Caco-2 (cell line): ENCODE data around the gene CEP350. TPM values are rescaled to one million over a fixed set of nuclear protein-coding genes. Genes with fewer than 3 reads are reported as not detected.

Experiments
- BruUV-seq: library from RNA; stranded (reverse); fragments of 400-500 nt; replicated peaks from 2 replicates; lab custom pipeline; 2021; lab: Mats Ljungman, UMichigan
- CTCF ChIA-PET: fragments of 300-600 bp; sonication (Branson Sonifier 250); formaldehyde crosslinking; loops from one replicate; lab custom pipeline; 2022; ENCODE audit warnings: antibody characterized with exemption; lab: Charles Lee
- POLR2A ChIA-PET: fragments of 300-600 bp; sonication (Branson Sonifier 250); formaldehyde crosslinking; loops from one replicate; lab custom pipeline; 2022; ENCODE audit warnings: antibody characterized with exemption; lab: Charles Lee
- DNase-seq, 2 experiments: peaks; one replicate each; pipeline versions ENCODE4 v3.0.0 to v3.0.0-alpha.2; 2020 to 2022
- H3K27me3 ChIP-seq: replicated peaks from 2 replicates; pipeline ENCODE4 v1.6.0; 2011; ENCODE audit warnings: low read length; ENCODE audit not compliant: control insufficient read depth, insufficient read depth
- H3K36me3 ChIP-seq: 2 replicates; pipeline ENCODE4 v1.5.1; 2011; ENCODE audit warnings: low read length; ENCODE audit not compliant: control insufficient read depth, insufficient read depth
- H3K4me1 ChIP-seq: fragments of 250-450 bp; sonication (Bioruptor Pico); 2 replicates; pipeline ENCODE4 v1.5.1; 2020; ENCODE audit warnings: mild to moderate bottlenecking
- H3K4me3 ChIP-seq: 2 replicates; pipeline ENCODE4 v1.5.1; 2011; ENCODE audit warnings: low read depth, mild to moderate bottlenecking, control low read depth, low read length
- H3K9me3 ChIP-seq: fragments of 250-450 bp; sonication (Bioruptor Pico); 2 replicates; pipeline ENCODE4 v1.5.1; 2020; ENCODE audit warnings: mild to moderate bottlenecking, moderate library complexity
- H3K27ac Mint-ChIP-seq: one replicate; pipeline ENCODE4 v1.8.0; 2022; ENCODE audit warnings: mixed read lengths; ENCODE audit not compliant: unreplicated experiment
- H3K27me3 Mint-ChIP-seq: one replicate; pipeline ENCODE4 v1.8.0; 2022; ENCODE audit warnings: mixed read lengths; ENCODE audit not compliant: insufficient read depth, unreplicated experiment
- H3K36me3 Mint-ChIP-seq: one replicate; pipeline ENCODE4 v1.8.0; 2022; ENCODE audit warnings: mild to moderate bottlenecking, mixed read lengths; ENCODE audit not compliant: insufficient read depth, unreplicated experiment
- H3K4me1 Mint-ChIP-seq: one replicate; pipeline ENCODE4 v1.8.0; 2022; ENCODE audit warnings: low read depth, mixed read lengths; ENCODE audit not compliant: unreplicated experiment
- H3K4me3 Mint-ChIP-seq: one replicate; pipeline ENCODE4 v1.8.0; 2022; ENCODE audit warnings: mild to moderate bottlenecking, moderate library complexity, mixed read lengths; ENCODE audit not compliant: unreplicated experiment
- H3K9me3 Mint-ChIP-seq: one replicate; pipeline ENCODE4 v1.8.0; 2022; ENCODE audit warnings: mixed read lengths; ENCODE audit not compliant: unreplicated experiment
- intact Hi-C: fragments of 100-400 bp; cut with micrococcal nuclease; formaldehyde crosslinking; loops from one replicate; pipeline ENCODE4 v1.10.0; 2022; ENCODE audit not compliant: unreplicated experiment
- total RNA-seq: library from RNA; stranded (reverse); gene quantifications from 2 replicates; pipeline ENCODE4 v1.2.3, GENCODE V29; 2022
- TF ChIP-seq, protein P1 (sequence below), 2 experiments: fragments of 200-600 bp in 1 of 2; IDR thresholded peaks; 1 replicate in 1 of 2; 2 replicates in 1 of 2; pipeline versions ENCODE4 v1.5.1 to v1.8.0; 2011 to 2022; ENCODE audit warnings: antibody characterized with exemption in 1 of 2, control low read depth in 1 of 2, inconsistent platforms in 1 of 2, low read depth in 1 of 2, low read length in 1 of 2, mild to moderate bottlenecking in 1 of 2, moderate library complexity in 1 of 2; ENCODE audit not compliant: insufficient read depth in 1 of 2, severe bottlenecking in 1 of 2, unreplicated experiment in 1 of 2

CEP350 gene
- total RNA-seq, 1 experiment from 2014 or later, result 43.5 TPM

DNA sequence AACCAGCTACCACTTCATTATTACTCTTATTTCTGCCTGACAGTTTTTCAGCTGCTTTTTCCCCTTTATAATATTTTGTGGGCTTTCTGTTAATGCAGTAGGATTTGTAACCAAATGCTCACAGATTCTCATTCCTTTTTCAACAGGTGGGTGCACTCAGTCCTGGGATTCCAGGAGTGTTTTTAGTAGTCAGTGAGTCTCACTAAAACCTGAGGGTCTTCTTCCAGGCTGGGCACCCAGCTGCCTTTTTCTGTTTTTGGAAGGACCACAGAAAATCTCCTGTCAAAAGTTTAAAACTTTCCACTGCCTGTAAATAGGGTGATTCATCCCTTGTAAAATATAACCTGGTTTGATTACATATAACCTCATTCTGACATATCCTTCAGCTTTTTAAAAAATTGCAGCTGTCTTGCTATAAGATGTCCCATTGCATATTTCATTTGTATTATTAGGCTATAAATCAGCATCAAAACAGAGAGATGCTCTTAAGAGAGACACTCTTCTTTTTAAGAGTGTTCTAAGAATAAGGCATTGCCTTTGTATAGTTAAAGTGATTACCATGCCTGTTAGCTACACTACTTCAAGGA is 16.8 kb upstream of the CEP350 start:
- DNase-seq, result no peak
- H3K4me1 ChIP-seq, result no peaks in the 10 kb centered on the region
- no peak overlapping the region for H3K4me3 ChIP-seq
- no TSS peak for BruUV-seq
- no peaks in the 10 kb centered on the region for H3K36me3 Mint-ChIP-seq
- POLR2A ChIA-PET, result no interaction called here
- no peak overlapping the region for H3K4me3 Mint-ChIP-seq
- intact Hi-C loops, result no loop called here
- H3K27me3 Mint-ChIP-seq, result peaks cover 19% of the 10 kb centered on the region
- TF ChIP-seq, protein P1, sequence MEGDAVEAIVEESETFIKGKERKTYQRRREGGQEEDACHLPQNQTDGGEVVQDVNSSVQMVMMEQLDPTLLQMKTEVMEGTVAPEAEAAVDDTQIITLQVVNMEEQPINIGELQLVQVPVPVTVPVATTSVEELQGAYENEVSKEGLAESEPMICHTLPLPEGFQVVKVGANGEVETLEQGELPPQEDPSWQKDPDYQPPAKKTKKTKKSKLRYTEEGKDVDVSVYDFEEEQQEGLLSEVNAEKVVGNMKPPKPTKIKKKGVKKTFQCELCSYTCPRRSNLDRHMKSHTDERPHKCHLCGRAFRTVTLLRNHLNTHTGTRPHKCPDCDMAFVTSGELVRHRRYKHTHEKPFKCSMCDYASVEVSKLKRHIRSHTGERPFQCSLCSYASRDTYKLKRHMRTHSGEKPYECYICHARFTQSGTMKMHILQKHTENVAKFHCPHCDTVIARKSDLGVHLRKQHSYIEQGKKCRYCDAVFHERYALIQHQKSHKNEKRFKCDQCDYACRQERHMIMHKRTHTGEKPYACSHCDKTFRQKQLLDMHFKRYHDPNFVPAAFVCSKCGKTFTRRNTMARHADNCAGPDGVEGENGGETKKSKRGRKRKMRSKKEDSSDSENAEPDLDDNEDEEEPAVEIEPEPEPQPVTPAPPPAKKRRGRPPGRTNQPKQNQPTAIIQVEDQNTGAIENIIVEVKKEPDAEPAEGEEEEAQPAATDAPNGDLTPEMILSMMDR (IDR thresholded peaks at IDR 0.05; ENCODE audit: insufficient read depth in 1 of 2, low read depth in 1 of 2, low read length in 1 of 2, severe bottlenecking in 1 of 2, unreplicated experiment in 1 of 2), result no peak
- H3K27me3 ChIP-seq, result peaks cover 2% of the 10 kb centered on the region; the same call in 1 of the 2 replicates
- H3K4me1 Mint-ChIP-seq, result no peaks in the 10 kb centered on the region
- H3K27ac Mint-ChIP-seq, result no peak overlapping the region
- H3K9me3 ChIP-seq, result no peaks in the 10 kb centered on the region
- H3K9me3 Mint-ChIP-seq, result no peaks in the 10 kb centered on the region
- no peaks in the 10 kb centered on the region for H3K36me3 ChIP-seq
- CTCF ChIA-PET, result interaction anchor here (1.2 kb wide), 1 partner anchor 55 kb away, joined by 3 read pairs; the partner anchor contains the start of gene TOR1AIP1

DNA sequence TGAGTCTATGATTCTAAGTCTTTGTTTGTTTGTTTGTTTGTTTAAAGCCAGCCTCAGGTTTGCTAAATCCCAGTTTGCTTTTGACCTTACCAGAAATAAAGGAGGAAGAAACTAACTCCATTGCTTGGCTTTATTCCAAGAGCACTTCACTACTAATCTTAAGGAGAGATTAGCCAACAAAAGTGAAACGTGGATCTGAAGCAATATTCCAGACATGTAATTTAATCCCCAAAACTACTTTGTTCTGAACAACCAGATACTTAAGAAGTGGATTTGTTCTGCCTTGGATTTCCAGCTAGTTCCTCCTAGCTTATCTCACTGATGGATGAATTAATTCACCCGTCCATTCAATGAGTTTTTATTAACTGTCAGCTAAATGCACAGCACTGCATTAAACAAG is 15.9 kb upstream of the CEP350 start:
- H3K36me3 ChIP-seq, result no peaks in the 10 kb centered on the region
- H3K4me3 ChIP-seq, result no peak overlapping the region
- Mint-ChIP-seq H3K27me3 (peaks cover 19% of the 10 kb centered on the region), H3K4me1 (no peaks in the 10 kb centered on the region), H3K4me3 (no peak overlapping the region), H3K9me3 (no peaks in the 10 kb centered on the region), H3K36me3 (no peaks in the 10 kb centered on the region), H3K27ac (no peak overlapping the region)
- TF ChIP-seq, protein P1 (IDR thresholded peaks at IDR 0.05; ENCODE audit: insufficient read depth in 1 of 2, low read depth in 1 of 2, low read length in 1 of 2, severe bottlenecking in 1 of 2, unreplicated experiment in 1 of 2), result no peak
- no TSS peak for BruUV-seq
- POLR2A ChIA-PET, result no interaction called here
- H3K9me3 ChIP-seq, result no peaks in the 10 kb centered on the region
- intact Hi-C loops, result no loop called here
- no peak for DNase-seq
- CTCF ChIA-PET, result no interaction called here
- H3K27me3 ChIP-seq, result peaks cover 2% of the 10 kb centered on the region; the same call in 1 of the 2 replicates
- H3K4me1 ChIP-seq, result no peaks in the 10 kb centered on the region

- intact Hi-C loops, result no loop called here
- H3K36me3 Mint-ChIP-seq, result no peaks in the 10 kb centered on the region
Measured at GRCh38 chr1:179939941-179940340, 14.7 kb upstream of the CEP350 start.

More at GRCh38 chr1:179939941-179940340, 14.7 kb upstream of the CEP350 start:
- Histone ChIP-seq H3K9me3 (no peaks in the 10 kb centered on the region), H3K4me1 (no peaks in the 10 kb centered on the region), H3K27me3 (peaks cover 2% of the 10 kb centered on the region; the same call in 1 of the 2 replicates), H3K36me3 (no peaks in the 10 kb centered on the region), H3K4me3 (no peak overlapping the region)
- ChIA-PET POLR2A (no interaction called here), CTCF (no interaction called here)
- H3K27ac Mint-ChIP-seq, result no peak overlapping the region
- no peaks in the 10 kb centered on the region for H3K9me3 Mint-ChIP-seq
- H3K4me1 Mint-ChIP-seq, result no peaks in the 10 kb centered on the region
- BruUV-seq, result no TSS peak
- DNase-seq, result no peak
- TF ChIP-seq, protein P1 (IDR thresholded peaks at IDR 0.05; ENCODE audit: insufficient read depth in 1 of 2, low read depth in 1 of 2, low read length in 1 of 2, severe bottlenecking in 1 of 2, unreplicated experiment in 1 of 2), result no peak
- no peak overlapping the region for H3K4me3 Mint-ChIP-seq
- H3K27me3 Mint-ChIP-seq, result peaks cover 12% of the 10 kb centered on the region
